ENCODE data around the gene MMP24OS. TPM values are rescaled to one million over a fixed set of nuclear protein-coding genes. Genes with fewer than 3 reads are reported as not detected.

The MMP24OS gene
- total and polyA plus RNA-seq, 10 of the 15 experiments (the other 5 are each of a cell fraction or from before 2014, with no cell fraction given): 2.0 to 30.9 (median 10.9) TPM

- no peak for TF ChIP-seq EZH2 (IDR thresholded peaks at IDR 0.05; ENCODE audit: borderline replicate concordance, control insufficient read depth, low read depth, low read length)
- peak; percentile 31 for TF ChIP-seq RAD21 (IDR thresholded peaks at IDR 0.05; ENCODE audit: insufficient read depth, low read depth, low read length)
Measured at GRCh38 chr20:35306931-35307517, 29.1 kb upstream of the MMP24OS start (continued).

GRCh38 chr20:35305682-35306556, 28.0 kb upstream of the MMP24OS start:
- Histone ChIP-seq H3K27me3 (replicated peaks in 1 of 2; ENCODE audit: control insufficient read depth in 2 of 2, insufficient read depth in 2 of 2, low read length in 1 of 2) (no peaks in the 10 kb centered on the region), H3K27ac (ENCODE audit: control insufficient read depth, insufficient read depth) (no peak overlapping the region), H4K20me1 (ENCODE audit: control insufficient read depth, insufficient read depth) (no peaks in the 10 kb centered on the region), H3K4me3 (no peak overlapping the region), H3K79me2 (ENCODE audit: control insufficient read depth, insufficient read depth, low read length) (no peaks in the 10 kb centered on the region), H3K36me3 (ENCODE audit: control insufficient read depth in 2 of 2, insufficient read depth in 2 of 2, low read length in 1 of 2) (peaks cover 3 to 5% of the 10 kb centered on the region in 2 experiments; a peak in 3 of 4 replicates), H2AFZ (ENCODE audit: control insufficient read depth, low read depth, low read length) (no peak overlapping the region), H3K9ac (ENCODE audit: control insufficient read depth, insufficient read depth, low read length) (no peak overlapping the region), H3K4me2 (ENCODE audit: control insufficient read depth, insufficient read depth) (no peak overlapping the region), H3K9me3 (replicated peaks; ENCODE audit: control insufficient read depth, insufficient read depth, low read length) (no peaks in the 10 kb centered on the region), H3K4me1 (ENCODE audit: control insufficient read depth, insufficient read depth, low read length) (peaks cover 3% of the 10 kb centered on the region)
- ChIA-PET RAD21 (ENCODE audit: unreplicated experiment) (interaction anchor here (0.5 to 1.4 kb wide), 3 partner anchors 24 to 161 kb away, joined by 3 to 6 read pairs (median 5); no protein-coding TSS in a partner anchor), CTCF (interaction anchor here (0.9 to 7.3 kb wide), 8 partner anchors 13 to 161 kb away, joined by 3 to 81 read pairs (median 5); no protein-coding TSS in a partner anchor), SMC1A (ENCODE audit: uncharacterized antibody, unreplicated experiment) (interaction anchor here (1.3 to 2.7 kb wide), 2 partner anchors 23 to 142 kb away, joined by 7 to 9 read pairs; no protein-coding TSS in a partner anchor), POLR2A (no interaction called here)
- no peak for TF ChIP-seq RFX5 (IDR thresholded peaks at IDR 0.05; ENCODE audit: low read depth, low read length)
- TF ChIP-seq RUNX3 (IDR thresholded peaks at IDR 0.05; ENCODE audit: low read length): peak; percentile 14; the same call in 1 of the 2 replicates
- ATAC-seq (no peak), DNase-seq (ENCODE audit: low read depth, low spot score) (no peak), FAIRE-seq (no peak)
- in situ Hi-C loops (cut with MboI): no loop called here
- BruUV-seq (replicated peaks): no TSS peak
- 58% methylated on average over 12 of the region's 12 CpGs for WGBS (ENCODE audit: insufficient coverage, insufficient replicate concordance, low lambda C conversion rate, missing lambda C conversion rate)
- intact Hi-C loops (cut with micrococcal nuclease; ENCODE audit: unreplicated experiment): no loop called here
